OCI-LY3 (cell line): ENCODE results near the gene MMGT1.

Source experiments
- H2AFZ ChIP-seq: fragments of 200-600, 300-600 bp; shearing (Covaris generic); 2 replicates; pipeline ENCODE4 v1.6.0; 2014; ENCODE audit warnings: antibody characterized with exemption, low read depth, low read length
- H3K27ac ChIP-seq: fragments of 200-600, 300-600 bp; sonication (generic); 2 replicates; pipeline ENCODE4 v1.5.1; 2014; ENCODE audit warnings: mild to moderate bottlenecking, low read length, moderate library complexity, mixed read lengths
- H3K27me3 ChIP-seq: fragments of 200-600, 300-600 bp; sonication (generic); 2 replicates; pipeline ENCODE4 v1.6.1; 2014; ENCODE audit warnings: low read depth, low read length, mixed read lengths
- H3K36me3 ChIP-seq: fragments of 200-600, 300-600 bp; sonication (generic); replicated peaks from 2 replicates; pipeline ENCODE3; 2014; ENCODE audit warnings: low read depth, low read length, mixed read lengths
- H3K4me1 ChIP-seq: fragments of 300-600, 200-600 bp; sonication (generic); 2 replicates; pipeline ENCODE4 v1.6.1; 2014; ENCODE audit warnings: low read length, mixed read lengths
- H3K4me2 ChIP-seq: fragments of 200-600, 300-600 bp; sonication (generic); 2 replicates; pipeline ENCODE4 v1.6.1; 2014; ENCODE audit warnings: low read length, mixed read lengths
- H3K4me3 ChIP-seq: fragments of 300-600, 200-600 bp; sonication (generic); 2 replicates; pipeline ENCODE4 v1.5.1; 2014; ENCODE audit warnings: antibody characterized with exemption, mild to moderate bottlenecking, low read length, moderate library complexity
- H3K79me2 ChIP-seq: fragments of 300-600, 200-600 bp; shearing (Covaris generic); 2 replicates; pipeline ENCODE4 v1.6.1; 2014; ENCODE audit warnings: mild to moderate bottlenecking, low read length, mixed read lengths
- H3K9ac ChIP-seq: fragments of 300-600, 200-600 bp; shearing (Covaris generic); 2 replicates; pipeline ENCODE4 v1.6.0; 2014; ENCODE audit warnings: mild to moderate bottlenecking, low read length, moderate library complexity
- H3K9me3 ChIP-seq: fragments of 200-600, 300-600 bp; shearing (Covaris generic); 2 replicates; pipeline ENCODE4 v1.6.1; 2014; ENCODE audit warnings: low read length, mixed read lengths; ENCODE audit not compliant: insufficient read depth
- H4K20me1 ChIP-seq: fragments of 200-600, 300-600 bp; sonication (generic); 2 replicates; pipeline ENCODE4 v1.6.1; 2016; ENCODE audit warnings: low read length, mixed read lengths; ENCODE audit not compliant: insufficient read depth
- EZH2phosphoT487 ChIP-seq: fragments of 200-600 bp; shearing (Covaris generic); IDR thresholded peaks from 2 replicates; pipeline ENCODE4 v1.6.1; 2018; ENCODE audit warnings: antibody characterized with exemption, mixed run types, low read depth
- TF ChIP-seq, protein P1 (sequence below): fragments of 200-600, 300-600 bp; sonication (generic); IDR thresholded peaks from 2 replicates; pipeline ENCODE4 v1.5.1; 2014; ENCODE audit warnings: antibody characterized with exemption, low read length, low read depth

MMGT1 gene

DNA sequence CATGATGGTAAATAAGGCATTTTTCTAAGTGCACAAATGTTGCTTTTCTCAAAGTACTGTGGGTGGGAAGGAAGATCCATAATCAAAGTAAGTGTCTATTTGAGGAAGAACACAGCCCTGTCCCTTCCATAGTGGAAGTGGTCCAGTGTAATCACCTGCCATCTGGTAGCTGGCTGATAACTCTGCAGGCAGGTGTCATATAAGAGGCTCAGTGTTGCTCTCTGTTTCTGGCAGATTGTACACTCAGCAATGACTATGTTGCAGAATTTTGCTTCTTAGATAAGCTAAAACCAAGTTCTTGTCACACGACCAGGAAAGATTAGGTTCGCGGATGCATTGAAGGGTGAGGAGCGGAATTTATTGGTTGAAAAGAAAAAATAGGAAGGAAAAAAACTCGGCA is 59.4 kb downstream of the MMGT1 start:
- Histone ChIP-seq H3K4me2 (no peak overlapping the region), H2AFZ (no peak overlapping the region), H3K27me3 (peaks cover 9% of the 10 kb centered on the region; the same call in 1 of the 2 replicates), H3K4me3 (no peak overlapping the region), H3K79me2 (no peaks in the 10 kb centered on the region), H3K27ac (no peak overlapping the region), H3K9ac (no peak overlapping the region), H3K36me3 (no peaks in the 10 kb centered on the region), H3K4me1 (no peaks in the 10 kb centered on the region), H4K20me1 (no peaks in the 10 kb centered on the region), H3K9me3 (no peaks in the 10 kb centered on the region)
- TF ChIP-seq, protein P1, sequence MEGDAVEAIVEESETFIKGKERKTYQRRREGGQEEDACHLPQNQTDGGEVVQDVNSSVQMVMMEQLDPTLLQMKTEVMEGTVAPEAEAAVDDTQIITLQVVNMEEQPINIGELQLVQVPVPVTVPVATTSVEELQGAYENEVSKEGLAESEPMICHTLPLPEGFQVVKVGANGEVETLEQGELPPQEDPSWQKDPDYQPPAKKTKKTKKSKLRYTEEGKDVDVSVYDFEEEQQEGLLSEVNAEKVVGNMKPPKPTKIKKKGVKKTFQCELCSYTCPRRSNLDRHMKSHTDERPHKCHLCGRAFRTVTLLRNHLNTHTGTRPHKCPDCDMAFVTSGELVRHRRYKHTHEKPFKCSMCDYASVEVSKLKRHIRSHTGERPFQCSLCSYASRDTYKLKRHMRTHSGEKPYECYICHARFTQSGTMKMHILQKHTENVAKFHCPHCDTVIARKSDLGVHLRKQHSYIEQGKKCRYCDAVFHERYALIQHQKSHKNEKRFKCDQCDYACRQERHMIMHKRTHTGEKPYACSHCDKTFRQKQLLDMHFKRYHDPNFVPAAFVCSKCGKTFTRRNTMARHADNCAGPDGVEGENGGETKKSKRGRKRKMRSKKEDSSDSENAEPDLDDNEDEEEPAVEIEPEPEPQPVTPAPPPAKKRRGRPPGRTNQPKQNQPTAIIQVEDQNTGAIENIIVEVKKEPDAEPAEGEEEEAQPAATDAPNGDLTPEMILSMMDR = no peak
- TF ChIP-seq EZH2phosphoT487 = no peak
